ENCODE results near the gene USH2A. TPM values are rescaled to one million over a fixed set of nuclear protein-coding genes. Genes with fewer than 3 reads are reported as not detected.

USH2A gene
- total RNA-seq, 2 experiments from 2014 or later: not detected

- Histone ChIP-seq H3K9me3 (ENCODE audit: control insufficient read depth in 1 of 2, insufficient read depth in 1 of 2, low read length in 2 of 2) (peaks cover 0 to 3% of the 10 kb centered on the region in 2 experiments), H3K4me1 (ENCODE audit: insufficient read depth, low read length) (no peaks in the 10 kb centered on the region), H3K4me3 (ENCODE audit: low read length) (no peak overlapping the region), H3K27me3 (ENCODE audit: control insufficient read depth in 1 of 2, insufficient read depth in 2 of 2, low read length in 2 of 2) (no peaks in the 10 kb centered on the region), H3K27ac (ENCODE audit: low read depth in 1 of 2, low read length in 2 of 2) (no peak overlapping the region), H3K36me3 (ENCODE audit: insufficient read depth, low read length) (no peaks in the 10 kb centered on the region)
- no peaks in the 10 kb centered on the region for H3K4me1 Mint-ChIP-seq (ENCODE audit: low read depth)
- H3K36me3 Mint-ChIP-seq (ENCODE audit: low read depth): no peaks in the 10 kb centered on the region
- intact Hi-C loops (cut with DNase I, micrococcal nuclease): no loop called here
- DNase-seq: no peak
- TF ChIP-seq CTCF (IDR thresholded peaks at IDR 0.05): no peak
- ChIA-PET CTCF (no interaction called here), POLR2A (no interaction called here)
- H3K27ac Mint-ChIP-seq: no peak overlapping the region
- no peaks in the 10 kb centered on the region for H3K9me3 Mint-ChIP-seq
- H3K27me3 Mint-ChIP-seq: peaks cover 20% of the 10 kb centered on the region
- no peak overlapping the region for H3K4me3 Mint-ChIP-seq
- ATAC-seq (ENCODE audit: poor library complexity): no peak
These were observed 787.4 kb downstream of the USH2A start for GRCh38 chr1:215635827-215636226.

DNA sequence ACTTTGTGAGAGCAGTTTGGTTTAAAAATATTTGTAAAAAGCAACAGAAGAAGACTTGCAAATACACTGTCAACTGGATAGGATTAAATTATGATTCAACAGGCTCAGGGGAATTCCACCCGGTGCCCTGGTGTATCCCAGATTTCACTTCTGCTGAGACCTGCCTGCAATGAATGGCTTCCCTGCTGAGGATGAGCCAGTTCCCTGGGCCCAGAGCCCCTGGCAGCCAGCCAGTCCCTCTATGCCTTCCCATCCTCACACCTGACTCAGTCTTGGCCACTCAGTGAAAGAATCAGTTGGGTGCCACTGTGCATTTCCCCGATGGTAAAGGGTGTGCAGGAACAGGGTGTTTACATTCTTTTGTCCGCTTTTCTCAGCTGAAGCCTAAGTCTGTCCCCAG, 791.8 kb downstream of the USH2A start:
- intact Hi-C loops (cut with DNase I, micrococcal nuclease): no loop called here
- Histone ChIP-seq H3K36me3 (ENCODE audit: insufficient read depth, low read length) (no peaks in the 10 kb centered on the region), H3K27me3 (ENCODE audit: control insufficient read depth in 1 of 2, insufficient read depth in 2 of 2, low read length in 2 of 2) (no peaks in the 10 kb centered on the region), H3K9me3 (ENCODE audit: control insufficient read depth in 1 of 2, insufficient read depth in 1 of 2, low read length in 2 of 2) (peaks cover 0 to 3% of the 10 kb centered on the region in 2 experiments), H3K27ac (ENCODE audit: low read depth in 1 of 2, low read length in 2 of 2) (no peak overlapping the region), H3K4me3 (ENCODE audit: low read length) (no peak overlapping the region), H3K4me1 (ENCODE audit: insufficient read depth, low read length) (no peaks in the 10 kb centered on the region)
- TF ChIP-seq CTCF (IDR thresholded peaks at IDR 0.05): no peak
- Mint-ChIP-seq H3K27ac (no peak overlapping the region), H3K27me3 (peaks cover 14% of the 10 kb centered on the region), H3K4me1 (ENCODE audit: low read depth) (no peaks in the 10 kb centered on the region), H3K36me3 (ENCODE audit: low read depth) (no peaks in the 10 kb centered on the region), H3K9me3 (no peaks in the 10 kb centered on the region), H3K4me3 (no peak overlapping the region)
- ChIA-PET CTCF (no interaction called here), POLR2A (no interaction called here)
- DNase-seq (no peak), ATAC-seq (ENCODE audit: poor library complexity) (no peak)

DNA sequence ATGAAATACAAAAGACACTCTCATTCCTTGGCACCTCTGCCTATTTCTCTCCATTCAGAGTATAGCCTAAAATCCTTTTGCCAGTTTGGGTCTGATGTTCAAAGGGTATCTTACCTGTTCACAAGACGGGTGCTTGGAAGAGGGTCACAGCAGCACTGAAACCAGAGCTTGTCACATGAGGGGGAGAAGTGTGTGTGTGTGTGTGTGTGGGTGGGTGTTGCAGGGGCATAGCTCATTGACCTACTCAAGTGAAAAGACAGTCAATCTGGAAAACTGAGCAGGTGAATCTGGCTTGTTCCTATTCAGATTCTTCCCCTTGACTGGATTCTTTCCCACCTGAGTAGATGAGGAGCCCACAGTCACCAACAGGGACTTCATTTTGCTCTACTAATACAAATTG, 792.2 kb downstream of the USH2A start:
- no peaks in the 10 kb centered on the region for H3K36me3 ChIP-seq (ENCODE audit: insufficient read depth, low read length)
- no peak overlapping the region for H3K4me3 ChIP-seq (ENCODE audit: low read length)
- ATAC-seq (ENCODE audit: poor library complexity) (no peak), DNase-seq (no peak)
- no peak for TF ChIP-seq CTCF (IDR thresholded peaks at IDR 0.05)
- peaks cover 14% of the 10 kb centered on the region for H3K27me3 Mint-ChIP-seq
- H3K4me1 Mint-ChIP-seq (ENCODE audit: low read depth): no peaks in the 10 kb centered on the region
- ChIA-PET POLR2A (no interaction called here), CTCF (no interaction called here)
- no peak overlapping the region for H3K27ac Mint-ChIP-seq
- no peak overlapping the region for H3K4me3 Mint-ChIP-seq
- no peaks in the 10 kb centered on the region for H3K4me1 ChIP-seq (ENCODE audit: insufficient read depth, low read length)
- H3K9me3 ChIP-seq (ENCODE audit: control insufficient read depth in 1 of 2, insufficient read depth in 1 of 2, low read length in 2 of 2): peaks cover 0 to 3% of the 10 kb centered on the region in 2 experiments
- H3K27ac ChIP-seq (ENCODE audit: low read depth in 1 of 2, low read length in 2 of 2): no peak overlapping the region
- intact Hi-C loops (cut with DNase I, micrococcal nuclease): no loop called here
- no peaks in the 10 kb centered on the region for H3K27me3 ChIP-seq (ENCODE audit: control insufficient read depth in 1 of 2, insufficient read depth in 2 of 2, low read length in 2 of 2)
- no peaks in the 10 kb centered on the region for H3K9me3 Mint-ChIP-seq
- no peaks in the 10 kb centered on the region for H3K36me3 Mint-ChIP-seq (ENCODE audit: low read depth)
